GM18873 (cell line): ENCODE results near the gene EIF4B.
"Not testable (repeated sequence)": the region's sequence is repeated elsewhere in the genome, so short reads cannot be mapped to it uniquely, and the experiment has no call there.

Experiments used
- ATAC-seq: cut with Tn5 transposase; IDR thresholded peaks from one replicate; pipeline ENCODE4 v1.9.1; 2021; ENCODE audit warnings: mild to moderate bottlenecking, moderate library complexity, moderate number of reproducible peaks; ENCODE audit not compliant: unreplicated experiment, low FRiP score

Gene EIF4B

GRCh38 chr12:52992699-52993557 is 13.3 kb upstream of the EIF4B start:
- no peak for ATAC-seq

GRCh38 chr12:52993558-52993869 is 12.7 kb upstream of the EIF4B start:
- no peak for ATAC-seq

- ATAC-seq, result no peak
Measured at GRCh38 chr12:53004178-53004577, 2.1 kb upstream of the EIF4B start.

- ATAC-seq, result no peak
Measured at GRCh38 chr12:53004582-53004981, 1.7 kb upstream of the EIF4B start.

- ATAC-seq, result no peak
Measured at GRCh38 chr12:53005215-53005985, 856 bp upstream of the EIF4B start.

- ATAC-seq, result no peak
Measured at GRCh38 chr12:53006810-53007309, 604 bp downstream of the EIF4B start.

- no peak for ATAC-seq
Measured at GRCh38 chr12:53007343-53007742, 1.1 kb downstream of the EIF4B start.

GRCh38 chr12:53008760-53009159 is 2.5 kb downstream of the EIF4B start:
- ATAC-seq, result not testable (repeated sequence)

GRCh38 chr12:53010955-53011354 is 4.7 kb downstream of the EIF4B start:
- no peak for ATAC-seq

- ATAC-seq, result no peak
Measured at GRCh38 chr12:53011889-53012288, 5.6 kb downstream of the EIF4B start.

GRCh38 chr12:53012928-53013327 is 6.7 kb downstream of the EIF4B start:
- no peak for ATAC-seq

GRCh38 chr12:53014709-53015108 is 8.5 kb downstream of the EIF4B start:
- ATAC-seq, result no peak

GRCh38 chr12:53025250-53025649 is 19.0 kb downstream of the EIF4B start:
- ATAC-seq, result no peak

GRCh38 chr12:53027014-53027413 is 20.8 kb downstream of the EIF4B start:
- not testable (repeated sequence) for ATAC-seq

- ATAC-seq, result no peak
Measured at GRCh38 chr12:53031616-53032015, 25.4 kb downstream of the EIF4B start.

GRCh38 chr12:53033832-53034231 is 27.6 kb downstream of the EIF4B start:
- not testable (repeated sequence) for ATAC-seq

- ATAC-seq, result no peak
Measured at GRCh38 chr12:53034459-53034858, 28.2 kb downstream of the EIF4B start.

- no peak for ATAC-seq
Measured at GRCh38 chr12:53036802-53037201, 30.5 kb downstream of the EIF4B start.

GRCh38 chr12:53039851-53040250 is 33.6 kb downstream of the EIF4B start:
- no peak for ATAC-seq

- ATAC-seq, result no peak
Measured at GRCh38 chr12:53042607-53043454, 36.6 kb downstream of the EIF4B start.
